NAMALWA (cell line): ENCODE results near the gene FAAH.
A peak's percentile ranks its signal among the peaks of the same experiment; 100 is the strongest.

ENCODE experiments used
- DNase-seq: peaks from one replicate; pipeline ENCODE4 v3.0.0-alpha.2; 2015; ENCODE audit warnings: low spot score

The FAAH gene

DNA sequence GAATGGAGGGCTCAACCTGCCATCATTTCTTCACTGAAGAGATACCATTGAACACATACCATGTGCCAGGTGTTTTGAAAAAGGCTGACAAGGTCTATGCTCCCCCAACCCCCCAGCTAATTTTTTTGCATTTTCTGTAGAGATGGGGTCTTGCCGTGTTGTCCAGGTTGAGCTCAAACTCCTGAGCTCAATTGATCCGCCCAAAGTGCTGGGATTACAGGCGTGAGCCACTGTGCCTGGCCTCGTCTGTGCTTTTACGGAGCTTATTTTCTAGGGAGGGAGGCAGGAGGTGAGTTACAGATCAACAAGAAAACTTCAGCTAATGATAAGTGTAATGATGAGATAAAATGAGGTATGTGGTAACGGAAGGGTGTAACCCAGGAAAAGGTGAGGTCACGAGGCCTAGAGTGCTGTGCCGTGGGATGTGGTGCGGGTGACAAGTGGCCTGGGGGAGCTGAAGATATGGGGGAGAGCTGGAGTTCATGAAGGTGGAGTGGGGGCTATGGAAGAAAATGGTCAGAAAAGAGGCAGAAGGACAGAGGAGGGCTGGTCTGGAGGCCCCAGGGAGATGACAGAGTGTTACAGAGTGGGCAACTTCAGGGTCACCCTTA lies 28.2 kb downstream of the FAAH start:
- DNase-seq, result no peak

DNA sequence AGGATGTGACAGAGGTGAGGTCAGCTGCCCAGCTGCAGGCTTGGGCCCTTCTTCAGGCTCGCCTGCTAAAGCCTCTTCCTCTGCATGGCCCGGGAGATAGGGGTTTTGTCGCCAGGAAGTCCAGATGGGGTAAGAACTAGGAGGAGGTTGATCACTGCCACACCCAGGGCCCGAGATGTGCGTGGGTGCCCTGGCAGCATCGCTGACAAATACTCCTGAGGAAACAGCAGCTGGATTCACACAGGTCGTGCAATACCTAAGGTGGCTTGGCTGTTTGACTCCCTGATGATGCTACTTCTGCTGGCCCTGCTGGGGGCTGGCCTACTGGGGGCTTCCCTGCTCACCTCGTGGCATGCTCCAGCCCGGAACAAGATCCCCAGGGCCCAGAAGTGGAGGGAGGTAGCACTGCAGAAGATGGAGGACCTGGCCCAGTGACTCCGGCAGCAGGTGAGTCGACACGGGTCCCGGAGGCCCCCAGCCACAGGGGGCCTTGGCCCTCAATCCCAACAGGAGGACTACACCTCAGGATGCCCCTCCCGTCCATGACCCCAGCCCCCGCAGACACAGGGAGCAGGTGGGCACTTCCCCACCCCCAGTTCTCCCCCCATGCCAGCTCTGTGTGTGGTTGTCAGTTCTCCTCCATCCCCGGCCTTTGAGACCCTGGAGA lies 29.6 kb downstream of the FAAH start:
- no peak for DNase-seq

DNA sequence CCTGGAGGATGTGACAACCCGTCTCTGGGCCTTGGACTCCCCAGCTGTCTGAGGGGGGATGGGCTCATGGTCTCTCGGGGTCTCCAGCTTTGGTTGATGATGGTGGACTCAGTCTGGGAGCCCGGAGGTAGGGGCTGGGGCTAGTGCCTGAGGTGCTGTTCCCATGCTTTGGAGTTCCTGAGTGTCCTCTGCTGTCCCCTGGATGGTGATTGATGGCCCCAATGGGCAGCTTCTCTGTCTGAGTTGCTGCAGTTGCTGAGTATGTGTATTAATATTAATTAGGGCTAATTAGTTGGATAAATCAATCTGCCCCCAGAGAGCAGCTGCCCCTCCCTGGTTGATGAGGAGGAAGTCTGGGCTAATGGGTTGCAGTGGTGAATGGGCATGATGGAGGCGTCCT lies 30.6 kb downstream of the FAAH start:
- DNase-seq, result no peak

DNA sequence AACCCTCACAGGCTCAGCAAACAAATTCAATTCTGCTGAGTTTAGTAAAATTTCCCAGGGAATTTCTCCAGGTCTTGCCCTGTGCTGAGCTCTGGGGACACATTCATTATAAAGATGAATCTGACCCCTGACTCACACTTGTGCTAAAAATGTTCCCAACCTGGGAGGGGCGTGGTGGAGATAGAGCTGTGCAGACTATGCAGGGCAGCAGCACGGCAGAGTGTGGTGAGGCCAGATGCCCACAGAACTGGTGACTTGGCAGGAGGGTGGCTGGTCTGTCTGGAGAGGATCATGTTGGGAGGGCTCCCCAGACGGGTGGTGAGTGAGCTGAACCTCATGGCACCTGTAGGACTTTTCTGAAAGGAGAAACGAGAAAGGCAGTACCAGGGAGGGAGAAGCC lies 31.6 kb downstream of the FAAH start:
- no peak for DNase-seq

DNA sequence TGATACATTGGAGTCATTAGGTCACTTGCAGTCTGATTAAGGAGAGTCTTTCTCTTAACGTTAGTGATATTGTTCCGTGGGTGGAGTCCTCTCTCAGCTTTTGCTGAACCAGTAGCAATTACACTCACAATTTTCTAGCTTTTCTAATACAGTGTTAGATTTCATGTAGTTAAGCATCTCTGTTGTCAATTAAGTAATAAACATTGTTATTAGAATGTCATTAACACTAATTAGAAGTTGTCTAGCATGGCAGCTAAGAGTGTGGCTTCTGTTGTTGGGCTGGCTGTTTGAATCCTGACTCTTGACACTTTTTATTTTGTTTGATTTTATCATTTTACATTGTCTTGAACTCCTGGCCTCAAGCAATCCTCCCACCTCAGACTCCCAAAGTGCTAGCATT lies 33.4 kb downstream of the FAAH start:
- DNase-seq, result no peak

DNA sequence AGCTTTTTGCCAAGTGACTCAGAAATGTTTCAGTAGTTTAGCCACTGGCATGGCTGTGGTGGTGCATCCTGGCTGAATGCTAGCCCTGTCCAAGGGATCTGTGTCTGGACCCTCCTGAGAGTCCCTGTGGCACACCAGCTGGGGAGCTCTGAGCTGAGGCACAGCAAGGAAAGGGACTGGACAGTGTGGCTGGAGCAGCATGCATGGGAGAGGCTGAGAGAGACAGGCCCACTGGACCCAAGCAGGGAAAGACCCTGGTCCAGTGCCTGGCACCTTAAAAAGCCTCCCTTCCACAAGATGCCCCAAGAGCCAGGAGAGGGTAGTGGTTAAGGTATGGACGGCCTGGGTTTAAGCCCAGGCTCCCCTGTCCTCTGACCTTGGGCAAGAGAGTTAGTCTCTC lies 35.3 kb downstream of the FAAH start:
- no peak for DNase-seq

DNA sequence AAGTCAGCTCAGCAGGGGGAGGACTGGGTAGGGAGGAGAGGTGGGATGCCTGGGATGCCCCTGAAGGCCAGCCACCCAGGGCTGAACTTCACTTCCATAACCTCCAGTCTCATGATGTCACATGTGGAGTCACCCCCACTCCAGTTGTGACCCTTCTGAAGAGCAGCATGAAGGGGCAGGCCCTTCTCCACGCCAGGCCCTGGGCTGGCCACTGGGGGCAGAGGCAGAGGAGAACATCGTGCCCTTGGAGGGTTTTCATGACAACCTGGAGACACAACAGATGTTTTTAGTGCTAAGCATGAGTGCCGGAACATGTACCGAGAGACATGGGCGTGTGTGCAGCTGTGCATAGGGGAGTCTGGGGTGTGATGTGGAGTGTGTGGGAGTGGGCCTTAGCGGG lies 37.6 kb downstream of the FAAH start:
- DNase-seq, result no peak

DNA sequence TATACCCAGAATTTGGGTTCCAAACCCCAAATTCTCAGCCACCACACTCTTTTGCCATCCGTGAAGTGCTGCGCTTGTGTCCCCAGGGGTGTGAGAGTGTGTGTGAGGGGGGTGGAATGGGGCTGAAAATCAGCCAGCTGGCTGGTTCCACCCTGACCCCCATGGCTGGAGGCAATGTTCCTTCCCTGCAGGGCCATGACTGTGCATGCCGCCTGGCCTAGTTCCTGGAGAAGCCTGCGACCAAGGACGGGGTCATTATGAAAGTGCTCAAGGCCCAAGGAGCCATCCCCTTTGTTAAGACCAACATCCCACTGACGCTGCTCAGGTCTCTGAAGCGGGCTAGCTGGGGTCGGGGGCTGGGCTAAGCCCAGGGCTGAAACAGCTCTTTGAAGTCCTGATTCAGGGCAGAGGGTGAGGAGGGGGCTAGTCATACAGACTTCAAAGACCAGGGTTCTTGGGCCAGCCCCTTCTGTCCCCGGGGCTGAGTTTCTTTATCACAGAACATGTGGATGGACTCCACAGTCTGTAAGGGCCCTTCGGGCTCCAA lies 38.7 kb downstream of the FAAH start:
- no peak for DNase-seq

DNA sequence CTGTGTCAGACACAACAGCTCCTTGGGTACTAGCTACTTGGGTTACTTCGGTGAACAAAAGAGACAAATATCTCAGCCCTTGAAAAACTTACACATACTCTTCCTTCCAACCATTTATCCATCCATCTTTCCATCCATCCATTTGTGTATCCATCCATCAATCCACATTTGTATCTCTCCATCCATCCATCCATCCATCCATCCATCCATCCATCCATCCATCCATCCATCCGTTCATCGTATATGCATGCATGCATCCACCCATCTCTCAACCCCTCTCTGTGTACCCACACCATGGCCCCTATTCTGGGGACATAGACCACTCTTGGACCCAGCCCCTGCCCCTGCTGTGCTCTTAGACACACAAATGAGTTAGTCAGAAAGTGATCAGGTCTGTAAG lies 40.2 kb downstream of the FAAH start:
- no peak for DNase-seq

DNA sequence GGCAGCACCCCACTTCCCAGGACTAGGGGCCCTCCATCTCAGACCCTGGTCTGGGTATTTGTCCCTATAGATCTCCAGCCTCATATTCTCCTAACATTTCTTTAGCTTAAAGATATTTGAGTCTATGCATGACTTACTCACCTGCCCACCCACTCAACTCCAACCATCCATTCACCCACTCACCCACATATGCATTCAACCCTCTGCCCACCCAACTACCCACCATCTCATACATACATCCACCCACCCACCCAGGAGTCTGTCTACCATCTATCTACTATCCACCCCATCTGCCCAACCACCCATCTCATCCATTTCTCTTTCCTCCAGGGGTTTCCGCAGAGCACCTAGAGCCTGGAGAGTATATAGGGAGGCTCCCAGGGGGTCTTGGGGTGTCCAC lies 42.7 kb downstream of the FAAH start:
- DNase-seq, result no peak

DNA sequence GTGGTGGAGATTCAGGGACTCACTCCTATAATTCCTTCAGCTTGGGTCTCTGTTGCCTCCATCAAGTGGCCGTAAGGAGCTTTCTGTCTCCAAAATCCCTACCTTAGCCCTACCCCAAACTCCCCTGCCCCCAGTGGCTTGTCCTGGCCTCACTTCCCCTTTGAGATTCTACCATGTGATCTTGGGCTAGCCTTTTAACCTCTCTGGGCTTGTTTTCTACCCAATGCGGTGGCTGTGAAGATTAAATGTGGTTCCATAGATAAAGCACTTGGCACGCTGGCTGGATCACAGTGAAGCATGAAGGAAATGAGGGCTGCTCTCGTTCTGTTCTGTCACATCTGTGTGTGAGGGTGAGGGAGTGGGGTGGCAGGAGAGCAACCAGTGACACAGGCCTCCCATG lies 43.6 kb downstream of the FAAH start:
- DNase-seq, result no peak

DNA sequence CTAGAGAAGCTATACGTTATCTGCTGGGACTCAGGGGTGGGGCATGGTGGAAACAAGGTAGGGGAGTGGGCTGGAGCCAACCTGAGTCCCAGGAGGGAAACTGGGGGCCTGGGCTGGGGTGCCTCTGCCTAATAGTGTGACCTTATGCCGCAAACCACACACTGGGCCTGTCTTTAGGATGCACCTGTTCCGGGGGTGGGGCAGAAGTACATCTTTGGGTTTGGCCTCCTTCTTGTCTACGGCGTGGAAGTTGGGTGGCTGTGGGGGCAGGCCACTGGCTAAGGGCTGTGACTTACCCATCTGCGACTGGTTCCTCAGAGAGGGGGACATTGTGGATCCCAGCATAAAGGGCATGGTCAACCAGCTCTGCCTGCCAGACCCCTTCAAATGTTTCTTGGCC lies 44.2 kb downstream of the FAAH start:
- no peak for DNase-seq

DNA sequence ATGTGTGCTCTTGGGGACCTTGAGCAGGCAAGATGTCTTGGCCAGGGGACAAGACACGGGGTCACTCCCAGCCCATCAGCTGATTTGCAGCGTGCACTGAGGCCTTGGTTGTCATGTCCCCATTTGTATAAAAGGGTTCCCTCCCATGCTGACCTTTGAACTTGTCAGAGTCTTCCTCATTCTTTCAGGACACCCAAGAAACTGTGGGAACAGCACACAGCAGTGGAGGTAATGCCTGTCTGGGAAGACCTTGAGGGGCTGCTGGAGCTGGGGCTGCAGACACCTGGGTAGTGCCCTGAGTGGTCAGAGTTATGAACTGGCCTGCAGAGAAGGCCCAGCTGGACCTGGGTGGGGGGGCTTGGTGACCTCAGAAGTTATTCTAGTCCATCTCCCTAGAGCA lies 46.4 kb downstream of the FAAH start:
- no peak for DNase-seq

DNA sequence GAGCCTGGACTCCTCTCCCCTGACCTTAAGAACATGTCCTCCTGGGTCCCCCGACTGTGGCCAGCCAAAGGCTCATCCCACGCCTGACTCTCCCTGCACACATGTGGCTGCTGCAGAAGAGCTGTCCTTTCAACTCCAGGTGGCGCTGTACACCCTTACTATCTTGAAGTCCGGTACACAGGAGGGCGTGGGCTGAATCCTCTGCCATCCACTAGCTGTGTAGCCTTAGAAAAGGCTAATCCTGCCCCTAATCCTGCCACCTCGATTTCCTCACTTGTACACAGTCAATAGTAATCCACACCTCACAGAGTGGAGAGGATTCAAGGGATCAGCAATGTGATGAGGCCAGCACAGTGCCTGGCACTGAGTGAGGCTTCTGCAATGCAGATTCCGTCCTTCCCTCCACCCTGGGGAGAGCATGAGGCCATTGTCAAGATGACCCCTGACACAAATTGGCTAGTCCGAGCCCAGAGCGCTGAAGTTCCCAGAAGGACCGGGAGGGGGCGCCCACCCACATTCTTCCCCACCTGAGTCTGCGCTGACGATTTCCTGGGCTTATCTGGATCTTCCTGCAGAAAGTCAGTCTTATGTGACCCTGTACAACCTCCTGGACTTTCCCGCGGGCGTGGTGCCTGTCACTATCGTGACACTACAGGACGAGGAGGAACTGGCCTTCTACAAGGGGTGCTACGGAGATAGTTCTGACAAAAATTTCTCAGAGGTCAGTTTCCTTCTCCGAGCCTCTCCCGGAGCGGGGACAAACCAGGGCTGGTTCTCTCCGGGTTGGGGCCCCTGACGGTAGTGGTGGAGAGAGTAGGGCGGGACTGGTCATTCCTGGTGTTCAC lies 48.4 kb downstream of the FAAH start:
- DNase-seq, result peak; percentile 83

DNA sequence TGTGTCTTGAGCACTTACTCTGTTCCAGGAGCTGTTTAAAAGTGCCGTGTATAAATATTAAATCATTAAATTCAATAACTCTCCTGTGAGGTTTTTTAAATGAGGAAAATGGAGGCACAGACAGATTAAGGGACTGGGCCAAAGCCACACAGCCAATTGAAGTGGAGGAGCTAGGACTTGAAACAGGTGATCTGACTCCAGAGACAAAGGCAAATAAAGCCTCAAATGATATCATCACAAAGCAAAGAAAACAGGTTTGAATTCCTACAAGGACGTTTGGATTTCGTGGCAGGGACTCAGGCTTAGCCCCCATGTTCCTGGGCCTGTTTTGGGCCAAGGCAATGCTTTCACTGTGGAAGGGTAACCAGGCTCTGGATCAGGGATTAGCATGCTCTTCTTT lies 50.3 kb downstream of the FAAH start:
- DNase-seq, result no peak

DNA sequence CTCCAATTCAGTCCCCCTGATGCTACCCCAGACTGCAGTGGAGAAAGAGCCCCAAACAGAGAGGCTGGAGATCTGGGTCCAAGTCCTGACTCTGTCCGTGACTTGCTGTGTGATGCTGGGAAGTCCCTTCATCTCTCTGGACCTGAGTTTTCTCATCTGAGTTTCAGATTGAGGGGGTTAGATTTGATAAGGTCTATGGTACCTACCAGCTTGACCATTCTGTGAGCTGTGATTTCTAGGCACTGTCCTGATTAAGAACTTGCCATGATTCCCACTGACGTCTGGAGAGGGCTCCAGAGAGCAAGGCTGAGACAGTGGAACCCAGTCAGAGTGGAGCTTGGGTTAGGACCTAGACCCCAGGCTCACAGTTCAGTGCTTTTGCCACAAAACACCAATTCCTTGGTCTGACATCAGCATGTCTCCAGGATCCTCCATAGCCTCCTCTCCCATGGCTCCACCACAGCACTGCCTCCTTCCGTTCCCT lies 51.7 kb downstream of the FAAH start:
- DNase-seq, result no peak

DNA sequence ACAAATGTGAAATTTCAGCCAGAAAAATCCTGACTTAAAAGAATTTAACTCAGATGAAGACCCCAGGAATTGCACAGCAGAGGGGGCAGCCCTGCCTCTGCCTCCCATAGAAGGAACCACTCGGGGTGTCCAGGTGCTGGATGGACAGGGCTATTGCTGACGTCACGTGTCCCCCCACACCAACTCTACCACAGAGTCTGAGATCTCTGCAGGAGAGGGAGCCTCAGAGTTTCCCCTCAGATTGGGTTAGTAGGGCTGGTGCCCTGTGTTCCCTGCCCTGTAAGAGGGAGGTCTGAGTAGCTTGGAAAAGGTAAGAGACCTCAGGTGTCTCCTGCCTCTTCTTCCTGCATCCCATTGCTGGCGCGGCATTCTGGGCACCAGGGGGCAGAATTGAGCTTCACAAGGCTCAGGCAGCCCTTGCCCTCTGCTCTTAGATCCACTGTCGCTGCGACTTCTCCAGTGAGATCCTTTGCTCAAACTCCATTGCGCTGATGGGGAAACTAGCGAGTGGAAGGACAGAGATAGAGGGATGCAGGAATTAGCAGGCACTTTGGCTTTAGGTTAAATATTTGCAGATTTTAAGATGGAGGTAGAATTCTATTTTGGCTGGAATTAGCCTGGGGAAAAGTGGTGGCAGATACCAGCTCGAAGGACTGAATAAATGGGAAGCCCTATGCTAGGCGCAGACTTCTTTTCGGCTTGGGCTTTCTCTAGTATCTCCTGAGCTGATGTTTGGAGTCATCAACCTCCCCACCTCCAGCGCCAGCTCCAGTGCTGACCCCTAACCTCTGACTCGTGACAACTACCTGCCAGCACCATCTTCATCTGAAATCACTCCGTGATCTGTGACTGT lies 52.8 kb downstream of the FAAH start:
- peak; percentile 80 for DNase-seq

DNA sequence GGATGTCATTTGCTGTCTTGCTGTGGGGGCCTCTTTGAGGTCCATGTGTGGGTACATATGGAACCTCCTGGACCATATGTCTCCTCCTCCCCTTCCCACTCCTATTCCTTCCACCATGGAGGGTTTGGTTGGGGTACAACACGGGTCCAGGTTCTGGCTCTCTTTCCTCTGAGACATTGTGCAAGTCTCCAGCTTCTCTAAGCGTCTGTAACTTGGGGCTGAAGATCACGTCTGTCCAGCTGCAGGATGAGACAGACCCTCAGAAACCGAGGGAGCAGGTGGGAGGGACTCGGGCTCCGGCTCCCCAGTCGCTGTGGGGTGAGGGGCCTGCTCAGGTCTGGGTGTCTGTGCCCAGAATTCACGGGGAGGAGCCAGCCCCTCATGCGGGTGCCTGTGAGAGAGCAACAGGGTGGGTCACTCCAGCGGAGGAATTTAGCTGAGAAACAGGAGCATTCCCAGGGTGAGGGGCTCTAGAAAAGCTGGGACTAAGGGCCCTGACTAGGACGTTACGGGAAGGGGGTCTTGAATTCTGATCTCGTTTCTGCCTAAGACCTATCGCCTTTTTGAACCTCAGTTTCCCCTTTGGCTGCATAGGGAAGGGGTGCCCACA lies 53.5 kb downstream of the FAAH start:
- DNase-seq, result no peak

DNA sequence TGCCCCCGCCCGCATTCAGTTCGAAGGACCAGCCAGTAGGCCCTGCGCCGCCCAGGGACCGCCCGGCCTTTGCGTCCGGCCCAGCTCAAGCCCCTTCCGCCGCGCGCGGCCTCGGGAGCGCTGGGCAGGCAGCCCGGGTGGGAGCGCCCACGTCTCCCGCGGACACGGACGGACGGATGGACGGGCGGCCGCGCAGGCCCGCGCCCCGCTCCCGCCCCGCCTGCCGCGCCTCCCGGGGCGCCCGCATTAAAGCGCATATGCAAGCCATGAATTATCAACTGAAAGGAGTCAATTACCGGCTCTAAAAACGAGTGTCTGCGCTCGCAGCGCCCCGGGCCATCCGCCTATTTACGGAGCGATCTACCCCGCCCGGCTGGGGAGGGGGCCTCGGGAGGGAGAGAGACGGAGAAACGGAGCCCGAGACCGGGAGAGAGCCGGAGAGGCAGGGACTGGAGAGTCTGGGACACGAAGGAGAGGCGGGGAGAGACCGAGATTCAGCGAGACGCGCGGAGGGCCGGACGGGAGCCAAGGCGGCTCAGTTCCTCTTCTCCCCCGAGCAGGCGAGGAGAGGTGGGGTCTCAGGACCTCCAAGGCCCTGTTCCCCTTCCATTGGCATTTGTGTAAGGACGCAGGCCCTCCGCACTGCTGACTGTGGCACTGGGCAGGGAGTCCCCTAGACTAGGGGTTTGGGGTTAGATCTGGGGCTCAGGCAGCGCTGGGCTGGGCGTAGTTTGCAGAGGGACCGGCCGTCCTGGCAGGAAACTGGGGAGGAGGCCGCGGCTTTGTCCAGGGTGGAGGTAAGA lies 54.2 kb downstream of the FAAH start:
- no peak for DNase-seq
